Caco-2 (cell line): ENCODE results near the gene CDH13. TPM values are rescaled to one million over a fixed set of nuclear protein-coding genes. Genes with fewer than 3 reads are reported as not detected.

ENCODE experiments used
- BruUV-seq: library from RNA; stranded (reverse); fragments of 400-500 nt; replicated peaks from 2 replicates; lab custom pipeline; 2021; lab: Mats Ljungman, UMichigan
- CTCF ChIA-PET: fragments of 300-600 bp; sonication (Branson Sonifier 250); formaldehyde crosslinking; loops from one replicate; lab custom pipeline; 2022; ENCODE audit warnings: antibody characterized with exemption; lab: Charles Lee
- POLR2A ChIA-PET: fragments of 300-600 bp; sonication (Branson Sonifier 250); formaldehyde crosslinking; loops from one replicate; lab custom pipeline; 2022; ENCODE audit warnings: antibody characterized with exemption; lab: Charles Lee
- DNase-seq, 2 experiments: peaks; one replicate each; pipeline versions ENCODE4 v3.0.0 to v3.0.0-alpha.2; 2020 to 2022
- H3K27me3 ChIP-seq: replicated peaks from 2 replicates; pipeline ENCODE4 v1.6.0; 2011; ENCODE audit warnings: low read length; ENCODE audit not compliant: control insufficient read depth, insufficient read depth
- H3K36me3 ChIP-seq: 2 replicates; pipeline ENCODE4 v1.5.1; 2011; ENCODE audit warnings: low read length; ENCODE audit not compliant: control insufficient read depth, insufficient read depth
- H3K4me1 ChIP-seq: fragments of 250-450 bp; sonication (Bioruptor Pico); 2 replicates; pipeline ENCODE4 v1.5.1; 2020; ENCODE audit warnings: mild to moderate bottlenecking
- H3K4me3 ChIP-seq: 2 replicates; pipeline ENCODE4 v1.5.1; 2011; ENCODE audit warnings: low read depth, mild to moderate bottlenecking, control low read depth, low read length
- H3K9me3 ChIP-seq: fragments of 250-450 bp; sonication (Bioruptor Pico); 2 replicates; pipeline ENCODE4 v1.5.1; 2020; ENCODE audit warnings: mild to moderate bottlenecking, moderate library complexity
- H3K27ac Mint-ChIP-seq: one replicate; pipeline ENCODE4 v1.8.0; 2022; ENCODE audit warnings: mixed read lengths; ENCODE audit not compliant: unreplicated experiment
- H3K27me3 Mint-ChIP-seq: one replicate; pipeline ENCODE4 v1.8.0; 2022; ENCODE audit warnings: mixed read lengths; ENCODE audit not compliant: insufficient read depth, unreplicated experiment
- H3K36me3 Mint-ChIP-seq: one replicate; pipeline ENCODE4 v1.8.0; 2022; ENCODE audit warnings: mild to moderate bottlenecking, mixed read lengths; ENCODE audit not compliant: insufficient read depth, unreplicated experiment
- H3K4me1 Mint-ChIP-seq: one replicate; pipeline ENCODE4 v1.8.0; 2022; ENCODE audit warnings: low read depth, mixed read lengths; ENCODE audit not compliant: unreplicated experiment
- H3K4me3 Mint-ChIP-seq: one replicate; pipeline ENCODE4 v1.8.0; 2022; ENCODE audit warnings: mild to moderate bottlenecking, moderate library complexity, mixed read lengths; ENCODE audit not compliant: unreplicated experiment
- H3K9me3 Mint-ChIP-seq: one replicate; pipeline ENCODE4 v1.8.0; 2022; ENCODE audit warnings: mixed read lengths; ENCODE audit not compliant: unreplicated experiment
- CTCF ChIP-seq, 2 experiments: fragments of 200-600 bp in 1 of 2; IDR thresholded peaks; 1 replicate in 1 of 2; 2 replicates in 1 of 2; pipeline versions ENCODE4 v1.5.1 to v1.8.0; 2011 to 2022; ENCODE audit warnings: antibody characterized with exemption in 1 of 2, control low read depth in 1 of 2, inconsistent platforms in 1 of 2, low read depth in 1 of 2, low read length in 1 of 2, mild to moderate bottlenecking in 1 of 2, moderate library complexity in 1 of 2; ENCODE audit not compliant: insufficient read depth in 1 of 2, severe bottlenecking in 1 of 2, unreplicated experiment in 1 of 2
- intact Hi-C: fragments of 100-400 bp; cut with micrococcal nuclease; formaldehyde crosslinking; loops from one replicate; pipeline ENCODE4 v1.10.0; 2022; ENCODE audit not compliant: unreplicated experiment
- total RNA-seq: library from RNA; stranded (reverse); gene quantifications from 2 replicates; pipeline ENCODE4 v1.2.3, GENCODE V29; 2022

CDH13 gene
- total RNA-seq, 1 experiment from 2014 or later: 2.2 TPM

GRCh38 chr16:83374979-83375378 lies 748.2 kb downstream of the CDH13 start:
- Mint-ChIP-seq H3K27me3 (peaks cover 5% of the 10 kb centered on the region), H3K4me1 (no peaks in the 10 kb centered on the region), H3K36me3 (no peaks in the 10 kb centered on the region), H3K9me3 (no peaks in the 10 kb centered on the region), H3K4me3 (no peak overlapping the region), H3K27ac (no peak overlapping the region)
- ChIA-PET POLR2A (no interaction called here), CTCF (no interaction called here)
- Histone ChIP-seq H3K36me3 (no peaks in the 10 kb centered on the region), H3K9me3 (no peaks in the 10 kb centered on the region), H3K27me3 (no peaks in the 10 kb centered on the region), H3K4me1 (no peaks in the 10 kb centered on the region), H3K4me3 (no peak overlapping the region)
- no TSS peak for BruUV-seq
- intact Hi-C loops: no loop called here
- TF ChIP-seq CTCF (IDR thresholded peaks at IDR 0.05; ENCODE audit: insufficient read depth in 1 of 2, low read depth in 1 of 2, low read length in 1 of 2, severe bottlenecking in 1 of 2, unreplicated experiment in 1 of 2): no peak
- DNase-seq: no peak

- CTCF ChIA-PET: no interaction called here
Observed at GRCh38 chr16:83389751-83390150, 763.0 kb downstream of the CDH13 start.

GRCh38 chr16:83390759-83391158 lies 764.0 kb downstream of the CDH13 start:
- intact Hi-C loops: no loop called here
- Histone ChIP-seq H3K36me3 (no peaks in the 10 kb centered on the region), H3K27me3 (peaks cover 2% of the 10 kb centered on the region; the same call in 1 of the 2 replicates), H3K9me3 (0 out of 2 replicates have a peak, but pooled peaks cover under 1% of the 10 kb centered on the region), H3K4me1 (no peaks in the 10 kb centered on the region), H3K4me3 (no peak overlapping the region)
- ChIA-PET POLR2A (no interaction called here), CTCF (no interaction called here)
- Mint-ChIP-seq H3K36me3 (no peaks in the 10 kb centered on the region), H3K4me3 (no peak overlapping the region), H3K27me3 (no peaks in the 10 kb centered on the region), H3K27ac (no peak overlapping the region), H3K4me1 (no peaks in the 10 kb centered on the region), H3K9me3 (peaks cover 16% of the 10 kb centered on the region)
- no peak for TF ChIP-seq CTCF (IDR thresholded peaks at IDR 0.05; ENCODE audit: insufficient read depth in 1 of 2, low read depth in 1 of 2, low read length in 1 of 2, severe bottlenecking in 1 of 2, unreplicated experiment in 1 of 2)
- no TSS peak for BruUV-seq
- DNase-seq: no peak

More at GRCh38 chr16:83389751-83390150, 763.0 kb downstream of the CDH13 start:
- H3K9me3 ChIP-seq: no peaks in the 10 kb centered on the region
- Mint-ChIP-seq H3K27ac (no peak overlapping the region), H3K4me3 (no peak overlapping the region), H3K4me1 (no peaks in the 10 kb centered on the region), H3K9me3 (peaks cover 14% of the 10 kb centered on the region), H3K27me3 (no peaks in the 10 kb centered on the region), H3K36me3 (no peaks in the 10 kb centered on the region)
- POLR2A ChIA-PET: no interaction called here
- DNase-seq: no peak
- H3K36me3 ChIP-seq: no peaks in the 10 kb centered on the region
- no peak overlapping the region for H3K4me3 ChIP-seq
- no TSS peak for BruUV-seq
- H3K4me1 ChIP-seq: no peaks in the 10 kb centered on the region
- intact Hi-C loops: no loop called here
- no peak for TF ChIP-seq CTCF (IDR thresholded peaks at IDR 0.05; ENCODE audit: insufficient read depth in 1 of 2, low read depth in 1 of 2, low read length in 1 of 2, severe bottlenecking in 1 of 2, unreplicated experiment in 1 of 2)
- peaks cover 2% of the 10 kb centered on the region; the same call in 1 of the 2 replicates for H3K27me3 ChIP-seq
